ENCODE results near the gene PDSS2. TPM values are rescaled to one million over a fixed set of nuclear protein-coding genes. Genes with fewer than 3 reads are reported as not detected.

The PDSS2 gene
- total and polyA plus RNA-seq, 2 of the 4 experiments (the other 2 are of a cell fraction): 8.6 to 9.2 TPM

GRCh38 chr6:107244742-107245480 is 214.5 kb downstream of the PDSS2 start:
- no TSS peak for BruUV-seq (replicated peaks)
- no peak overlapping the region for H2BK20ac ChIP-seq (ENCODE audit: low read depth, low read length)
- intact Hi-C loops (cut with micrococcal nuclease): loop anchor here (5.0 kb wide), 1 partner anchor 212 kb away; the partner anchor contains the start of gene PDSS2
- no peak for TF ChIP-seq MAFK (IDR thresholded peaks at IDR 0.05; ENCODE audit: low read depth, low read length)
- TF ChIP-seq MAZ (IDR thresholded peaks at IDR 0.05; ENCODE audit: borderline replicate concordance, low read depth, low read length): no peak
- no peak for TF ChIP-seq RCOR1 (IDR thresholded peaks at IDR 0.05; ENCODE audit: insufficient replicate concordance, low read length)
- TF ChIP-seq ELK1 (IDR thresholded peaks at IDR 0.05; ENCODE audit: borderline replicate concordance, low read depth, low read length): no peak
- no peak for TF ChIP-seq BHLHE40 (IDR thresholded peaks at IDR 0.05; ENCODE audit: low read depth, low read length)
- TF ChIP-seq MXI1 (IDR thresholded peaks at IDR 0.05; ENCODE audit: borderline replicate concordance, low read depth, low read length): no peak
- no peak for TF ChIP-seq CTCF (conservative IDR thresholded peaks at IDR 0.05; ENCODE audit: low read depth, low read length)
- TF ChIP-seq RFX5 (IDR thresholded peaks at IDR 0.05; ENCODE audit: low read depth, low read length): no peak
- TF ChIP-seq NFE2L2 (IDR thresholded peaks at IDR 0.05; ENCODE audit: low read depth, low read length): no peak
- TF ChIP-seq RAD21 (IDR thresholded peaks at IDR 0.05; ENCODE audit: low read length): no peak
- TF ChIP-seq USF2 (IDR thresholded peaks at IDR 0.05; ENCODE audit: low read depth, low read length): no peak
- no peak for TF ChIP-seq CHD1 (IDR thresholded peaks at IDR 0.05; ENCODE audit: low read depth, low read length)
- no peak for TF ChIP-seq CEBPB (IDR thresholded peaks at IDR 0.05; ENCODE audit: low read depth, low read length)
- no peak for TF ChIP-seq SMC3 (IDR thresholded peaks at IDR 0.05; ENCODE audit: low read depth, low read length)
- TF ChIP-seq POLR2A (IDR thresholded peaks at IDR 0.05; ENCODE audit: low read depth, low read length): no peak

More at GRCh38 chr6:107244742-107245480, 214.5 kb downstream of the PDSS2 start:
- ATAC-seq (ENCODE audit: low read depth): no peak
- no peak overlapping the region for H3K4me2 ChIP-seq (ENCODE audit: low read depth, low read length)
- H3K36me3 ChIP-seq (ENCODE audit: control insufficient read depth, insufficient read depth, low read length): no peaks in the 10 kb centered on the region
- no peak overlapping the region for H2AK5ac ChIP-seq (ENCODE audit: low read depth, low read length)
- H3K4ac ChIP-seq (ENCODE audit: low read depth, low read length): no peak overlapping the region
- no peak overlapping the region for H3K56ac ChIP-seq (ENCODE audit: extremely low read depth, insufficient read depth, low read length)
- ChIA-PET POLR2A (ENCODE audit: unreplicated experiment) (interaction anchor here (0.6 kb wide), 1 partner anchor 13 kb away, joined by 3 read pairs; no protein-coding TSS in a partner anchor), CTCF (no interaction called here)
- H3K23ac ChIP-seq (ENCODE audit: low read depth, low read length): no peak overlapping the region
- H3K14ac ChIP-seq (replicated peaks; ENCODE audit: low read depth, low read length): 0 out of 2 replicates have a peak overlapping the region, but pooled peaks have one; percentile 41
- H3K27me3 ChIP-seq (ENCODE audit: control insufficient read depth, insufficient read depth, low read length): no peaks in the 10 kb centered on the region
- no peak overlapping the region for H2AK9ac ChIP-seq (replicated peaks; ENCODE audit: low read depth, low read length, poor library complexity)
- H2BK120ac ChIP-seq (ENCODE audit: low read depth, low read length): no peak overlapping the region
- no peak overlapping the region for H4K91ac ChIP-seq (ENCODE audit: insufficient read depth, low read depth, low read length)
- H3K4me1 ChIP-seq (ENCODE audit: control insufficient read depth, insufficient read depth, low read length): no peaks in the 10 kb centered on the region
- in situ Hi-C loops (cut with MboI; ENCODE audit: low sequenced_read_pairs) (no loop called here), dilution Hi-C loops (cut with HindIII; ENCODE audit: low sequenced_read_pairs, unreplicated experiment) (no loop called here)
- no peaks in the 10 kb centered on the region for H3K9me3 ChIP-seq (ENCODE audit: control insufficient read depth, insufficient read depth, low read length)
- H3K4me3 ChIP-seq (ENCODE audit: insufficient read depth, low read depth, low read length): no peak overlapping the region
- no peak overlapping the region for H3K18ac ChIP-seq (ENCODE audit: low read depth, low read length)
- H2BK5ac ChIP-seq (ENCODE audit: low read depth, low read length, poor library complexity, severe bottlenecking): no peak overlapping the region
- no peak overlapping the region for H4K5ac ChIP-seq (ENCODE audit: low read depth, low read length)
- no peak overlapping the region for H2AFZ ChIP-seq (replicated peaks; ENCODE audit: low read length, poor library complexity)
- H3K79me1 ChIP-seq (ENCODE audit: low read depth in 1 of 2, low read length in 2 of 2): no peaks in the 10 kb centered on the region
- no peak overlapping the region for H3K27ac ChIP-seq (ENCODE audit: insufficient read depth, low read length)
- no peak overlapping the region for H2BK15ac ChIP-seq (ENCODE audit: low read depth, low read length)
- no CpG with 5 or more reads among the region's 4 CpGs for WGBS, 2 experiments (ENCODE audit: extremely low coverage in 2 of 2, insufficient read length in 1 of 2)
- H3K9me1 ChIP-seq (ENCODE audit: insufficient read depth, low read length): no peaks in the 10 kb centered on the region
- no peak for DNase-seq
- H4K8ac ChIP-seq (ENCODE audit: low read depth in 2 of 2, low read length in 2 of 2): no peak overlapping the region
- no peak overlapping the region for H3K9ac ChIP-seq (ENCODE audit: low read depth, low read length)
- H4K20me1 ChIP-seq (ENCODE audit: insufficient read depth, low read length): no peaks in the 10 kb centered on the region; the same call in 1 of the 2 replicates

All from IMR-90 (cell line).